Natural killer cell (primary cell): ENCODE data around the gene RNF220. TPM values are rescaled to one million over a fixed set of nuclear protein-coding genes. Genes with fewer than 3 reads are reported as not detected.

Experiments
- ATAC-seq, 3 donors: fragments of 150-1000 bp in 2 of 3; fragments of 200-7000 bp in 1 of 3; cut with Tn5 transposase; 1 replicate in 1 of 3; 2 replicates in 2 of 3; pipeline ENCODE4 v1.10.0; 2021; ENCODE audit warnings: mild to moderate bottlenecking in 2 of 3, moderate library complexity in 2 of 3
- DNase-seq, 2 donors: peaks; one replicate each; pipeline versions ENCODE4 v3.0.0 to v3.0.0-alpha.2; 2013 to 2021; ENCODE audit warnings: mixed read lengths in 1 of 2
- H3K27ac ChIP-seq: one replicate; pipeline ENCODE4 v1.5.1; 2013; ENCODE audit warnings: mild to moderate bottlenecking, low read length
- H3K27me3 ChIP-seq: one replicate; pipeline ENCODE4 v1.6.1; 2013; ENCODE audit warnings: low read length; ENCODE audit not compliant: control insufficient read depth, insufficient read depth
- H3K36me3 ChIP-seq: one replicate; pipeline ENCODE4 v1.6.1; 2013; ENCODE audit warnings: low read length; ENCODE audit not compliant: control insufficient read depth, insufficient read depth
- H3K4me1 ChIP-seq: one replicate; pipeline ENCODE4 v1.6.1; 2013; ENCODE audit warnings: low read length; ENCODE audit not compliant: control insufficient read depth, insufficient read depth
- H3K4me3 ChIP-seq: one replicate; pipeline ENCODE4 v1.5.1; 2013; ENCODE audit warnings: low read length
- H3K9me3 ChIP-seq: one replicate; pipeline ENCODE4 v1.6.1; 2013; ENCODE audit warnings: low read length; ENCODE audit not compliant: control insufficient read depth, insufficient read depth
- H3K27ac Mint-ChIP-seq, 2 donors: one replicate each; pipeline ENCODE4 v1.8.0; 2022; ENCODE audit warnings: mild to moderate bottlenecking in 2 of 2, mixed read lengths in 2 of 2, moderate library complexity in 1 of 2
- H3K27me3 Mint-ChIP-seq, 2 donors: one replicate each; pipeline ENCODE4 v1.8.0; 2022; ENCODE audit warnings: low read depth in 2 of 2, mixed read lengths in 2 of 2
- H3K36me3 Mint-ChIP-seq: one replicate; pipeline ENCODE4 v1.8.0; 2022; ENCODE audit warnings: mixed read lengths
- H3K4me1 Mint-ChIP-seq, 2 donors: one replicate each; pipeline ENCODE4 v1.8.0; 2022; ENCODE audit warnings: mixed read lengths in 2 of 2
- H3K4me3 Mint-ChIP-seq: one replicate; pipeline ENCODE4 v1.8.0; 2022; ENCODE audit warnings: mild to moderate bottlenecking, moderate library complexity, mixed read lengths
- H3K9me3 Mint-ChIP-seq, 2 donors: one replicate each; pipeline ENCODE4 v1.8.0; 2022; ENCODE audit warnings: mixed read lengths in 2 of 2
- CTCF ChIP-seq: fragments of 200-600 bp; IDR thresholded peaks from one replicate; pipeline ENCODE4 v1.8.0; 2022; ENCODE audit warnings: antibody characterized with exemption
- WGBS: methylation state at CpG from one replicate; pipeline ENCODE4 v1.1.7; 2013; ENCODE audit warnings: missing lambda C conversion rate; ENCODE audit not compliant: insufficient coverage; 5-methylcytosine and 5-hydroxymethylcytosine counted together
- intact Hi-C: fragments of 100-400 bp; cut with micrococcal nuclease; formaldehyde crosslinking; loops from one replicate; pipeline ENCODE4 v1.14.2; 2022
- total RNA-seq, 4 donors: library from RNA; stranded (reverse); fragments of 120-200 nt in 1 of 4; gene quantifications; one replicate each; pipeline versions ENCODE4 v1.2.3 to v1.2.4, GENCODE V29; 2013 to 2022

The RNF220 gene
- total RNA-seq, 3 donors from 2014 or later (not counting 1 experiment from before 2014, with no cell fraction given), result 88.5 to 107 (median 105) TPM

DNA sequence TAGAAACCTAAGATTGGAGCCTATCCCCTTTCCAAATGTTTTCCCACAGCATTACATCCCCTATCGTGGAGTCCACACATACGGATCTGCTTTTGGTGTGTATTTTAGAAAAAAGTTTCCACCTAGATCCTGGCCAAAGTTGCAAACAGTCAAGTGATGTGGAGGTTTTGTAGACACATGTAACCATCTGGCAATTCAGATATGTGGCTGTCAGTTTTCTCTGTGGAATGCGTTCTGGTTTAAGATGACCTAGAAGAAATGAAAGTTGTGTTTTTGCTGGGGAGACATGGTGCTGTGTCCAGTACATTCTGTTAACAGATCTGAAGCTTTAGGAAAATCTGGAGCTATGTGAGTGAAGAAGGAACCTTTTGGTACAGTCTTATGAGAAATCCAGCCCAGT is 14.8 kb downstream of the RNF220 start:
- no peak overlapping the region for H3K27ac ChIP-seq
- H3K4me1 Mint-ChIP-seq, result peaks cover 0 to 11% of the 10 kb centered on the region in 2 donors
- no peak for ATAC-seq
- no peak overlapping the region for H3K4me3 Mint-ChIP-seq
- H3K9me3 ChIP-seq, result no peaks in the 10 kb centered on the region
- H3K27ac Mint-ChIP-seq, result no peak overlapping the region
- H3K27me3 ChIP-seq, result peaks cover 26% of the 10 kb centered on the region
- H3K36me3 ChIP-seq, result no peaks in the 10 kb centered on the region
- no peak overlapping the region for H3K4me3 ChIP-seq
- peaks cover 40 to 41% of the 10 kb centered on the region in 2 donors for H3K27me3 Mint-ChIP-seq
- H3K4me1 ChIP-seq, result peaks cover 13% of the 10 kb centered on the region
- intact Hi-C loops, result no loop called here
- TF ChIP-seq CTCF, result no peak
- no peak for DNase-seq
- H3K36me3 Mint-ChIP-seq, result no peaks in the 10 kb centered on the region
- WGBS, result 73% methylated on average over 2 of the region's 3 CpGs
- no peaks in the 10 kb centered on the region for H3K9me3 Mint-ChIP-seq

DNA sequence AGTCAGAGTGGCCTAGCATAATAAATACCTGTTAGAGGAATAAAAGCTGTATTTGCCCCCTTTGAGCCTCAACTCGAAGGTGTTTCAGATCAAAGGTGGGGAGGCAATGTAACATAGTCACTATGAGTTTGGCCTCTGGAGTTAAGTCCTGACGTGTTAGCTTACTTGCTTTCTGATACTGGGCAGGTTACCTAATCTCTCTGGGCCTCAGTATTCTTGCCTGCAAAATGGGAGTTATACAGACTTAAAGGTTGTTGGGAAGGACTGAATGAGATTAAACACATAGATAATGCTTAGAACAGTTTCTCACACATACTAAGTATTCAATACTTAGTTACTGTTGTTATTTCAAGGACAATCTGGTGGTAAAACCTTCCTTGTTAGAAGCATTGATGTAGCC is 15.5 kb downstream of the RNF220 start:
- H3K27ac Mint-ChIP-seq, result no peak overlapping the region
- no peak overlapping the region for H3K27ac ChIP-seq
- no peaks in the 10 kb centered on the region for H3K36me3 Mint-ChIP-seq
- H3K4me1 Mint-ChIP-seq, result peaks cover 0 to 11% of the 10 kb centered on the region in 2 donors
- intact Hi-C loops, result no loop called here
- WGBS, result 79% methylated on average over 2 of the region's 2 CpGs
- no peaks in the 10 kb centered on the region for H3K36me3 ChIP-seq
- no peaks in the 10 kb centered on the region for H3K9me3 ChIP-seq
- H3K4me3 ChIP-seq, result no peak overlapping the region
- no peaks in the 10 kb centered on the region for H3K9me3 Mint-ChIP-seq
- peaks cover 43 to 47% of the 10 kb centered on the region in 2 donors for H3K27me3 Mint-ChIP-seq
- H3K4me1 ChIP-seq, result peaks cover 13% of the 10 kb centered on the region
- DNase-seq, result no peak
- no peak for ATAC-seq
- no peak for TF ChIP-seq CTCF
- H3K4me3 Mint-ChIP-seq, result no peak overlapping the region
- H3K27me3 ChIP-seq, result peaks cover 24% of the 10 kb centered on the region

- no peak overlapping the region for H3K27ac Mint-ChIP-seq
- Histone ChIP-seq H3K36me3 (no peaks in the 10 kb centered on the region), H3K9me3 (no peaks in the 10 kb centered on the region), H3K27ac (no peak overlapping the region), H3K4me1 (peaks cover 13% of the 10 kb centered on the region), H3K27me3 (peaks cover 16% of the 10 kb centered on the region), H3K4me3 (no peak overlapping the region)
- no peaks in the 10 kb centered on the region for H3K9me3 Mint-ChIP-seq
- TF ChIP-seq CTCF, result no peak
- 32% methylated on average over 4 of the region's 4 CpGs for WGBS
- peaks cover 0 to 11% of the 10 kb centered on the region in 2 donors for H3K4me1 Mint-ChIP-seq
- no peaks in the 10 kb centered on the region for H3K36me3 Mint-ChIP-seq
- no peak for ATAC-seq
- no peak overlapping the region for H3K4me3 Mint-ChIP-seq
- no peak for DNase-seq
- H3K27me3 Mint-ChIP-seq, result peaks cover 38 to 49% of the 10 kb centered on the region in 2 donors
- intact Hi-C loops, result no loop called here
Observed at GRCh38 chr1:44421446-44421884, 16.4 kb downstream of the RNF220 start.

DNA sequence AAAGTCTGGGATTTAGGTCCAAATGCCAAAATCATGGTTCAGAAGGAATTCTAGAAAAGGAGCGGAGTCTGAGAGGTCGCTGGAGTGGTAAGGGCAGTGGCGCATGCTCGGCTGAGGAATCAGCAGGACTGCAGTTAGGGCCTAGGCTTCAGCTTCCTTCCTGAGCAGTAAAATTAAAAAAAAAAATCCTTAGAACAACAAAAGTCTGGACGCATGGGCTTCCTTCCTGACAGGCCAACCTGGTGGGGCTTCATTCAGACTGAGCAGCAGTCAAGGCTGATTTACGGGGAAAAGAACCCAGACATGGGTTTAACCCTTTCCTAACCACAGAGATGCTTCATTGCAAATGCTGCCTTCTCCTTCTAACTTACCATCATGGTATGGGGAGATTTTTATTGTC is 17.1 kb downstream of the RNF220 start:
- H3K27ac Mint-ChIP-seq, result no peak overlapping the region
- no peak overlapping the region for H3K4me3 Mint-ChIP-seq
- DNase-seq, result no peak
- intact Hi-C loops, result no loop called here
- Histone ChIP-seq H3K27ac (no peak overlapping the region), H3K36me3 (no peaks in the 10 kb centered on the region), H3K9me3 (no peaks in the 10 kb centered on the region), H3K4me1 (peaks cover 11% of the 10 kb centered on the region), H3K4me3 (no peak overlapping the region), H3K27me3 (peaks cover 12% of the 10 kb centered on the region)
- 46% methylated on average over 6 of the region's 6 CpGs for WGBS
- peaks cover 35 to 56% of the 10 kb centered on the region in 2 donors for H3K27me3 Mint-ChIP-seq
- no peaks in the 10 kb centered on the region for H3K36me3 Mint-ChIP-seq
- no peak for ATAC-seq
- peaks cover 0 to 9% of the 10 kb centered on the region in 2 donors for H3K4me1 Mint-ChIP-seq
- H3K9me3 Mint-ChIP-seq, result no peaks in the 10 kb centered on the region
- no peak for TF ChIP-seq CTCF
